Inflammatory macrophage (primary cell): ENCODE measurements around the gene PGLYRP2.
A peak's percentile ranks its signal among the peaks of the same experiment; 100 is the strongest.
"Not testable (repeated sequence)": the region's sequence is repeated elsewhere in the genome, so short reads cannot be mapped to it uniquely, and the experiment has no call there.

ENCODE experiments used
- DNase-seq, 2 donors: peaks; one replicate each; pipeline ENCODE4 v3.0.0-alpha.2; 2020 to 2022

Gene PGLYRP2

DNA sequence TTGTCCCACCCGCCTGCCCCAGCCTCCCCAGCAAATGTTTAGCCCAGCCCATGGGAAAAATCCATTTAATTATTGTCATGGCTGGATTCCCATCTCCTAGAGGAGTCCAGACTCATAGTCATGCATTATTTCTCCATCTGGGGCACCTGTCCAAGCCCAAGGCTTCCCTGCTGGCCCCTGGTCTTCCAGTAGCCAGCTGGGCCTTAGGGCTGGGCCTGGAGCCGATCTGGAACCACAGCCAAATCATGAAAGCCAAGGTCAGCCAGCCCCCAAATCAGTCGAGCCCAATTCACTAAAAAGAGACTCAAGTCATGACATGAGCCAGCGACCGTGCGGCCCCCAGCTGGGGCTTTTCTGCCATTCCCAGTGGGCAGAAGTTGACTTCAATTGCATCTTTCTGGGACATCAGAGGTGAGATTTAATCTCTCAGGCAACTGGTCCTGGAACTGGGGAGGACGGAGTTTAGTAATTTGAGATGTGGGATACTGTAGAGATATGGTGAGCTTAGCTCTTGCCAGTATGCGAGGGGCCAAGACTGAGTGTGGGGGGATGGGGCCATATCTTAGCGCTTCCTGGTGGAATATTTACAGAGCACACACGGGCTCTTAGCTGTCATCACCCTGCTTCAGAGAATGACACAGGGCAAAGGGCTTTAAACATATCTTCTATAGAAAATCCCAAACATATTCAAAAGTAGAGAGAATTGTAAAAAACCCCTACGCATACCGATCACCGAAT lies 9.4 kb upstream of the PGLYRP2 start:
- DNase-seq, result no peak

DNA sequence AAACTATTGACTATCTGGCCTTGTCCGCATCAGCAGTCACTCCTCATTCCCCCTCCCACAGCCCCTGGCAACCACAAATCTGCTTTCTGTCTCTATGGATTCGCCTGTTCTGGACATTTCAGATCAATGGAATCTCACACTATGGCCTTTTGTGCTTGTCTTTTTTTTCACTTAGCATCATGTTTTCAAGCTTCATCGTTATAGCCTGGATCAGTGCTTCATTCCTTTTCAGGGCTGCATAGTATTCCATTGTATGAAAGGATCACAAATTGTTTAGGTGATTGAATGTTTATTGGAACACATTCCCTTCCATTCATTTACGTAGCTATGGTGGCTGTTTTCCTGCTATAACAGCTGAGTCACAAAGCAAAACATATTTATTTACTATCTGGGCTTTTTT lies 7.7 kb upstream of the PGLYRP2 start:
- DNase-seq, result no peak

DNA sequence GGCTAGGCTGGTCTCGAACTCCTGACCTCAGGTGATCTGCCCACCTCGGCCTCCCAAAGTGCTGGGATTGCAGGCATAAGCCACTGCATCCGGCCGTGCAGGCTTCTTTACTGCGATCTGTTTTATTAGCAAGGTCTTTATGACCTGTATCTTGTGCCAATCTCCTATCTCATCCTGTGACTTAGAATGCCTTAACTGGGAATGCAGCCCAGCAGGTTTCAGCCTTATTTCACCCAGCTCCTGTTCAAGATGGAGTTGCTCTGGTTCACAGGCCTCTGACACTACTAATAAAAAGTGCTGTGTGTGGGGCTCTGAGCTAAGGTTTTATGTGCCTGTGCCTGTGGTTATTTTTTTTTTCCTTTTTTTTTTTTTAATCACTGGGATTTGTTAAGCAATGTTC lies 6.5 kb upstream of the PGLYRP2 start:
- DNase-seq, result not testable (repeated sequence)

DNA sequence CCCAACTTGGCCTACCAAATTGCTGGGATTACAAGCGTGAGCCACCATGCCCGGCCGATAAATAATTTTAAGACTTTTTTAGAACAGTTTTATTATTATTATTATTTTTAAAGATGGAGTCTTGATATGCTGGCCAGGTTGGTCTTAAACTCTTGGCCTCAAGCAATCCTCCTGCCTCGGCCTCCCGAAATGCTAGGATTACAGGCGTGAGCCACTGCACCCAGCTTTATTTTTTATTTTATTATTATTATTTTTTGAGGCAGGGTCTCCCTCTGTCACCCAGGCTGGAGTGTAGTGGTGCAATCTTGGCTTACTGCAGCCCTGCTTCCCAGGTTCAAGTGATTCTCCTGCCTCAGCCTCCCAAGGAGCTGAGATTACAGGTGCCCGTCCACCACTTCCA lies 1.7 kb upstream of the PGLYRP2 start:
- not testable (repeated sequence) for DNase-seq

DNA sequence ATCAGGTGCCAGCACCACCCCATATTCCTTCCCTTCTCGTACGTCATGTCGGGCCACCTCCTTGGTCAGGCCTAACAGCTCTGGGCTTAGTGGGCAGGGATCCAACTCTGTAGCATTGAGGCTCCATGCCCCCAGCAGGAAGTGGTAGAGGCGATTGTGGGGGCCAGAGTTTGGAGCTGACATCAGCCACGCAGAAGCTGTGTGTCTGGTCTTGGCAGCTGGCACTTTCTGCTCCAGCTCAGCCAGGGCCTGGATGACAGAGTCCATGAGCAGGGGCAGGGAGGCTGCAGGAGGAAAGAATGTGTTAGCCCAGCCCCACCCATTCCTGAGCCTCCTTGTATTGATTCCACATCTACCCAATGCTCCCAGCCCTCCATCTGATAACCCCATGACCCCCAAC lies 3.0 kb downstream of the PGLYRP2 start:
- DNase-seq, result no peak

DNA sequence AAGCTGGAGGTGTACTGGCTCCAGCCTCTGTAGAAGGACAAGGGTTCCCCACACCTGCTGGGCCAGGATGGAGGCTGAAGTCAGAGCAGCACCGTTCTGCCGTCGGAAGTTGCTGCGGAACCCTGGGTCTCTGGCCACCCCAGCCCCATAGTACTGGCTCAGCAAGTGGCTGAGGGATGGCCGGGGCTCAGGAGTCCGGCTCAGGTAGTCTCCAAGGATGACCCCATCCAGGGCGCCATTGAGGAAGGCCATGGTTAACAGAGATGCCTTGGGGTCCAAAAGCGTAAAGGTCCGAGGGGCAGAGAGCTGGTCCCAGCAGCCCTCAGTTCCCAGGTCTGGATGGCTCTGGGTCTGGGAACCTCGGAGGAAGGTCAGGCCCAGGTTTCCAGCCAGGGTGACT lies 3.7 kb downstream of the PGLYRP2 start:
- no peak for DNase-seq

DNA sequence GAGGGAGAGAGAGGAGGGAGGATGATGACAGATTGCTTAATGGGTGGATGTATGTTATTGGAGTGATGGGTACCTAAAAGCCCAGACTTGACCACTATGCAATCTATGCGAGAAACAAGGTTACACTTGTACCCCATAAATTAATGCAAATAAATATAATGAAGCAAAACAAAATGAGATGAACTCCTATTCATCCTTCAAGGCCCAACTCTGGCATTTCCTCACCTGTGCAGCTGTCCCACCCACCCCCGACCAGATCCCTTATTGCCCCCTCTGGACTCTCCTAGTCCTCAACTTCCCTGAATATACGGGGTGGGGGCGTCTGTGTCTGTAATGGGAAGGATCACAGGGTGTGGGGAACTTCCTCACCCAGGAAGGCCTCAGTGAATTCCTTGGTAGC lies 4.1 kb downstream of the PGLYRP2 start:
- no peak for DNase-seq

GRCh38 chr19:15473821-15474220 lies 5.5 kb downstream of the PGLYRP2 start:
- DNase-seq, result not testable (repeated sequence)

GRCh38 chr19:15471639-15472101 lies 7.6 kb downstream of the PGLYRP2 start:
- DNase-seq, result no peak

DNA sequence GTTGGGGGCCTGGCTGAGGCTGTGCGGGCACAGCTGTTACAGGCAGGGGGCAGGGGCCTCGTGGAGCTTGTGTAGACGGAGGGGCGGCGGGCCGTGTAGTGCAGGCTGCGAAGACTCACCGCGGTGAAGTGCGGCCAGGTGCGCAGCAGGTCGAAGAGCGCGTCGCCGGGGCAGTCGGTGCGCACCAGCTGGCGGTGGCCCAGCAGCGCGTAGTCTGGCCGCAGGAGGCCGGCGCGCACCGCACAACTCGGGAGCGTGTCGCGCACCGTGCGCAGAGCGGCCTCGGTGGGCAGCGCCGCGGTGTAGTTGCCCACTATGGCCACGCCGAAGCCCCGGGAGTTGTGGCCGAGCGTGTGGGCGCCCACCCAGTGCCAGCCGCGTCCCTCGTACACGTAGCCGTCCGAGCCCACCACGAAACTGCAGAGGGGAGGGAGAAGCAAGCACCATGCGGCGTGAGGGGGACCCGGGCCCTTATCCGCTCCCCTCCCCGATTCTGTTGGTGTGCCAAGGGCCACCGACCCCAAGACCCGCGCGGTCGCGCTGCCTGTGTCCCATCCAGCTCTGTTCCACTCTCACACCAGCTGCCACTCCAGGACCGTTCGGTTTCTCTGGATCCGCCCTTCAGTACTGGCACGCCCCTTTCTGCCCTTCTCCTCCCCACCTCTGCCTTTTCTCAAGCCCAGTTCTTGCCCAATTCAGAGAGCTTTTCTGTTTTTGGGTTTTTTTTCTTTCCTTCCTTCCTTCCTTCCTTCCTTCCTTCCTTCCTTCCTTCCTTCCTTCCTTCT lies 9.6 kb downstream of the PGLYRP2 start:
- peak; percentile 21 to 47 for DNase-seq

GRCh38 chr19:15468675-15469512 lies 10.4 kb downstream of the PGLYRP2 start:
- no peak for DNase-seq

DNA sequence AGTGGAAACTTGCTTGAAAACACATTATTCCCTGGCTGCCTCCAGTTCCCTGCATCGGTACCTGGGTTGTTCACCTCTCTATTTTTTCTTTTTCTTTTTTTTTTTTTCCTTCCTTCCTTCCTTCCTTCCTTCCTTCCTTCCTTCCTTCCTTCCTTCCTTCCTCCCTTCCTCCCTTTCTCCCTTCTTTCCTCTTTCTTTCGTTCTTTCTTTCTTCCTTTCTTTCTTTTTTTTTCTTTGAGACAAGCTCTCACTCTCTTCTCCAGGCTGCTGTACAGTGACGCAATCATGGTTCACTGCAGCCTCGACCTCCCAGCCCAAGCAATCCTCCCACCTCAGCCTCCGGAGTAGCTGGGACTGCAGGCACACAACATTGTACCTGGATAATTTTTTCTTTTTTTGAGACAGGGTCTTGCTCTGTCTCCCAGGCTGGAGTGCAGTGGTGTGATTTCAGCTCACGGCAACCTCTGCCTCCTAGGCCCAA lies 11.5 kb downstream of the PGLYRP2 start:
- no peak for DNase-seq

DNA sequence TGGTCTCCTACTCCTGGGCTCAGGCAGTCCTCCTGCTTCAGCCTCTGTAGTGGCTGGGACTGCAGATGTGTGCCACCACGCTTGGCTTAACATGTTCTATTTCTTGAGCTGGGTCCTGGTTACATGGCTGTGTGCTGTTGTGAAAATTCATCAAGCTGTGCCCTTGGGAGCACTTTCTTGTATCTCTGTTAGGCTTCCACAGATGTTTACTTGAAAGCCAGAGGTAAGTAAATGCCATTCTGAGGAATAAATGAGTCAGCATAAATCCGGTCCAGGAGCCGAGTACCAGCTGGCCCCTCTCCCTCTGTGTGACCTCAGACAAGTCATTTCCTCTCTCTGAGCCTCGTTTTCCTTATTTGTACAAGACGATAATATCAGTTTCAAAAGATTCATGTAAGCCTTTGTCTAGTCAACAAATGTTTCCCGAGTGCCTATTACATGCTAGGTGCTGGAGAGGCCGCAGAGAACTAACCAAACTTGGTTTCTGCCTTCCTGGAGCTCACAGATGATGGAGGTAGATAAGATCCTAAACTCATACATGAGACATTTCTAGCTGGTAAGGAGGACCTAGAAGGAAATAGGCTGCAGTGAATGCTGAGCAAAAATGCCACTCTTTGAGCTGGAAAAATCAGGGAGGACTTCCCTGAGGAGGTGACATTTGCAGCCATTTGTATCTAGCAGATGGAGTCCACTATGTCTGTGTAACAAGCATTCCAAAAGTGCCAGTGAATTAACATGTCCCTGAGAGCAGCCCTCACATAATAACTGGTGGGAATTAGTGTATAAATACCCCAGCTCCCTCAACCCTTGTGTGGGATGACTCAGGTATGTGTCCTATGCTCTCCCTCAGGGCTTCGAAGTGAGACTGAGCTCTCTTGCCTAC lies 12.2 kb downstream of the PGLYRP2 start:
- peak in 1 of 2 donors; percentile 16 for DNase-seq

GRCh38 chr19:15464394-15465385 lies 14.6 kb downstream of the PGLYRP2 start, which contains the start of gene RASAL3:
RASAL3 (minus strand) TSS chr19:15464544; CDS start chr19:15464358, 186 bp downstream.
- DNase-seq, result no peak

- peak; percentile 21 to 44 for DNase-seq
These were observed 15.4 kb downstream of the PGLYRP2 start for GRCh38 chr19:15463861-15464371.

DNA sequence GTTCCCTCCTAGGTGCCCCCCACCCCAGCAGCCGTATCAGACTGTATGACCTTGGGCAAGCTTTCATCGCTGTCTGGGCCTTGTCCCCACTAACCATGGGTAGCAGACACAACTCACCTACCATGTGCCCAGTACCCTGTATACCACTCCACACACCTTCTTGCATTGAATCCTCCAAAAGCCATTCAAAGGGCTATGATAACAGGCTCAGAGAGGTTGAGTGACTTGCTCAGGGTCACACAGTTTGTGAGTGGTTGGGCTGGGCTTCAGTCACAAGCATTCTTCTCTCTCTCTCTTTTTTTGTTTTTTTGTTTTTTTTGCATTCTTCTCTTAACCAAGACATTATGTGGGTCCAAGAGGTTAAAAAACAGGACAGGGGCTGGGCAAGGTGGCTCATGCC lies 17.6 kb downstream of the PGLYRP2 start:
- no peak for DNase-seq

- DNase-seq, result no peak
These were observed 21.4 kb downstream of the PGLYRP2 start for GRCh38 chr19:15457701-15458484.

DNA sequence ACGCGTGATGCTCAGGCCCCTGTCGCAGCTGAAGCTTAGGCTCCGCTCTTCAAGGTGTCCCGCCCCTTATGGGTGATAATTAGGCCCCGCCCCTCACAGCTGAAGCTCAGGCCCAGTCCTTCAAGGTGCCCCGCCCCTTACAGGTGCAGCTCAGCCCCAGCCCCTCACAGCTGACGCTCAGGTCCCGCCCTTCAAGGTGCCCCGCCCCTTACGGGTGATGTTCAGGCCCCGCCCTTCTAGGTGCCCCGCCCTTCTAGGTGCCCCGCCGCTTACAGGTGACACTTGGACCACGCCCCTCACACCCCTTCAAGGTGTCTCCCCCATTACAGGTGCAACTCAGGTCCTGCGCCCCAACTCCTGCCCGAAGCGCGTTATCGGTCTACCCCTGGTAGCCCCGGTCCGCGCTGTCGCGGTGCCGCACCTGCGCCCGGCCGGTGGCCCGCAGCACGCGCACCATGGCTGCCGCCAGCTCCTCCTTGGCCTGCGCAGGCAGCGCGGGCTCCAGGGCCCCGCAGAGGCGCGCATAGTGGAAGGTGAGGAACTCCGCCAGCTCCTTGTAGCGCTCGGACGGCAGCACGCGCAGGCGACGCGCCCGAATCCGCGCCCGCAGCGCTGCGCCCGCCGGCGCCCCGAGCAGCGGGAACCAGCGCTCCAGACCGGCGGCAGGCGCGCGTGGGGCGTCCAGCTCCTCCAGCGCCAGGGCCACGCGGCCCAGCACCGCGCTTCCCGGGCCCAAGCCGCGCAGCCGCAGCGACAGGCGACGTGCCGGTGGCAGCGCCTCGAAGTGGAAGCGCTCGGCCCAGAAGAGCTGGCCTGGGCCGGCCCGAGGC lies 22.2 kb downstream of the PGLYRP2 start:
- no peak for DNase-seq
